RWPE2 (cell line): ENCODE data around the gene CD164L2.

Source experiments
- ATAC-seq: fragments of 200-7000 bp; cut with Tn5 transposase; 3 replicates; pipeline ENCODE4 v1.9.1; 2021; ENCODE audit warnings: low read depth
- DNase-seq: peaks from one replicate; pipeline ENCODE4 v3.0.0-alpha.2; 2020; ENCODE audit warnings: low spot score
- H3K27ac ChIP-seq: fragments of 450-650 bp; 2 replicates; pipeline ENCODE4 v1.5.1; 2017; ENCODE audit warnings: mild to moderate bottlenecking; ENCODE audit not compliant: poor library complexity, severe bottlenecking
- H3K27me3 ChIP-seq: fragments of 250-450 bp; sonication (Bioruptor Pico); 2 replicates; pipeline ENCODE4 v1.5.1; 2021; ENCODE audit warnings: mild to moderate bottlenecking, moderate library complexity; ENCODE audit not compliant: insufficient read depth, poor library complexity, severe bottlenecking
- H3K36me3 ChIP-seq: fragments of 250-450 bp; sonication (Bioruptor Pico); 2 replicates; pipeline ENCODE4 v1.5.1; 2020; ENCODE audit warnings: low read depth, mild to moderate bottlenecking, moderate library complexity
- H3K4me1 ChIP-seq: fragments of 250-450 bp; sonication (Bioruptor Pico); 2 replicates; pipeline ENCODE4 v1.5.1; 2021; ENCODE audit warnings: mild to moderate bottlenecking, moderate library complexity; ENCODE audit not compliant: insufficient read depth, poor library complexity, severe bottlenecking
- H3K4me3 ChIP-seq: fragments of 250-450 bp; sonication (Bioruptor Pico); 2 replicates; pipeline ENCODE4 v1.5.1; 2021; ENCODE audit warnings: mild to moderate bottlenecking, moderate library complexity; ENCODE audit not compliant: severe bottlenecking
- H3K9me3 ChIP-seq: fragments of 250-450 bp; sonication (Bioruptor Pico); 2 replicates; pipeline ENCODE4 v1.5.1; 2021; ENCODE audit warnings: mild to moderate bottlenecking, moderate library complexity; ENCODE audit not compliant: severe bottlenecking
- CTCF ChIP-seq: fragments of 450-650 bp; IDR thresholded peaks from one replicate; pipeline ENCODE4 v1.5.1; 2017; ENCODE audit warnings: mild to moderate bottlenecking, moderate library complexity; ENCODE audit not compliant: poor library complexity, severe bottlenecking

The CD164L2 gene

GRCh38 chr1:27397110-27397509, 14.0 kb upstream of the CD164L2 start:
- DNase-seq = no peak
- Histone ChIP-seq H3K27ac (no peak overlapping the region), H3K4me3 (no peak overlapping the region), H3K36me3 (no peaks in the 10 kb centered on the region), H3K27me3 (no peaks in the 10 kb centered on the region), H3K9me3 (no peaks in the 10 kb centered on the region), H3K4me1 (peaks cover 3% of the 10 kb centered on the region)
- TF ChIP-seq CTCF = no peak
- no peak for ATAC-seq

- no peak overlapping the region for H3K27ac ChIP-seq
- H3K4me3 ChIP-seq = no peak overlapping the region
- no peaks in the 10 kb centered on the region for H3K27me3 ChIP-seq
- no peaks in the 10 kb centered on the region for H3K9me3 ChIP-seq
- no peak for DNase-seq
- peak; percentile 98 for TF ChIP-seq CTCF
- no peaks in the 10 kb centered on the region for H3K36me3 ChIP-seq
- peak; percentile 34 for ATAC-seq
- H3K4me1 ChIP-seq = peaks cover 8% of the 10 kb centered on the region
Observed at GRCh38 chr1:27395441-27396195, 12.5 kb upstream of the CD164L2 start.

- Histone ChIP-seq H3K4me3 (no peak overlapping the region), H3K27me3 (no peaks in the 10 kb centered on the region), H3K27ac (no peak overlapping the region), H3K36me3 (no peaks in the 10 kb centered on the region), H3K4me1 (peaks cover 8% of the 10 kb centered on the region), H3K9me3 (no peaks in the 10 kb centered on the region)
- DNase-seq = no peak
- ATAC-seq = no peak
- no peak for TF ChIP-seq CTCF
Observed at GRCh38 chr1:27394925-27395324, 11.8 kb upstream of the CD164L2 start.

GRCh38 chr1:27394282-27394658, 11.1 kb upstream of the CD164L2 start:
- TF ChIP-seq CTCF = no peak
- H3K4me3 ChIP-seq = no peak overlapping the region
- DNase-seq = no peak
- H3K27ac ChIP-seq = no peak overlapping the region
- no peaks in the 10 kb centered on the region for H3K9me3 ChIP-seq
- H3K36me3 ChIP-seq = no peaks in the 10 kb centered on the region
- no peaks in the 10 kb centered on the region for H3K27me3 ChIP-seq
- ATAC-seq = no peak
- peaks cover 8% of the 10 kb centered on the region for H3K4me1 ChIP-seq

- no peaks in the 10 kb centered on the region for H3K36me3 ChIP-seq
- H3K9me3 ChIP-seq = no peaks in the 10 kb centered on the region
- no peak overlapping the region for H3K4me3 ChIP-seq
- DNase-seq (no peak), ATAC-seq (no peak)
- peaks cover 8% of the 10 kb centered on the region for H3K4me1 ChIP-seq
- TF ChIP-seq CTCF = no peak
- H3K27me3 ChIP-seq = no peaks in the 10 kb centered on the region
- peak overlapping the region; percentile 58 for H3K27ac ChIP-seq
Observed at GRCh38 chr1:27393641-27394281, 10.6 kb upstream of the CD164L2 start.
